Stimulated activated naive CD8-positive, alpha-beta T cell treated with anti-CD3 and anti-CD28 coated beads, Interleukin-15, amount 100 ng/mL, for 72 hours (primary cell): ENCODE results near the gene ARHGEF38.

Experiments
- ATAC-seq: fragments of 150-1000 bp; cut with Tn5 transposase; 2 replicates; pipeline ENCODE4 v1.10.0; 2021; ENCODE audit warnings: mild to moderate bottlenecking, moderate library complexity
- DNase-seq, 2 donors: peaks; one replicate each; pipeline ENCODE4 v3.0.0; 2021 to 2022
- H3K27ac Mint-ChIP-seq, 2 donors: one replicate each; pipeline ENCODE4 v1.8.0; 2022; ENCODE audit warnings: mild to moderate bottlenecking in 2 of 2, mixed read lengths in 2 of 2, moderate library complexity in 2 of 2
- H3K27me3 Mint-ChIP-seq: one replicate; pipeline ENCODE4 v1.8.0; 2022; ENCODE audit warnings: mixed read lengths
- H3K4me1 Mint-ChIP-seq: one replicate; pipeline ENCODE4 v1.8.0; 2022; ENCODE audit warnings: mild to moderate bottlenecking, mixed read lengths
- H3K4me3 Mint-ChIP-seq, 2 donors: one replicate each; pipeline ENCODE4 v1.8.0; 2022; ENCODE audit warnings: mild to moderate bottlenecking in 2 of 2, mixed read lengths in 2 of 2, moderate library complexity in 1 of 2
- H3K9me3 Mint-ChIP-seq, 2 donors: one replicate each; pipeline ENCODE4 v1.8.0; 2022; ENCODE audit warnings: mixed read lengths in 2 of 2

Gene ARHGEF38

GRCh38 chr4:105544520-105545286 is 7.7 kb upstream of the ARHGEF38 start:
- no peak for DNase-seq
- Mint-ChIP-seq H3K27ac (no peak overlapping the region), H3K4me1 (no peaks in the 10 kb centered on the region), H3K27me3 (peaks cover 20% of the 10 kb centered on the region), H3K9me3 (no peaks in the 10 kb centered on the region), H3K4me3 (no peak overlapping the region)
- ATAC-seq: no peak

- H3K9me3 Mint-ChIP-seq: no peaks in the 10 kb centered on the region
- no peaks in the 10 kb centered on the region for H3K4me1 Mint-ChIP-seq
- DNase-seq (no peak), ATAC-seq (no peak)
- H3K27me3 Mint-ChIP-seq: peaks cover 20% of the 10 kb centered on the region
- no peak overlapping the region for H3K4me3 Mint-ChIP-seq
- H3K27ac Mint-ChIP-seq: no peak overlapping the region
Observed at GRCh38 chr4:105546086-105546485, 6.3 kb upstream of the ARHGEF38 start.

GRCh38 chr4:105547769-105548168 is 4.7 kb upstream of the ARHGEF38 start:
- ATAC-seq (no peak), DNase-seq (no peak)
- peaks cover 8% of the 10 kb centered on the region for H3K27me3 Mint-ChIP-seq
- no peaks in the 10 kb centered on the region for H3K9me3 Mint-ChIP-seq
- H3K4me3 Mint-ChIP-seq: no peak overlapping the region
- no peak overlapping the region for H3K27ac Mint-ChIP-seq
- no peaks in the 10 kb centered on the region for H3K4me1 Mint-ChIP-seq

GRCh38 chr4:105548483-105548882 is 3.9 kb upstream of the ARHGEF38 start:
- no peaks in the 10 kb centered on the region for H3K4me1 Mint-ChIP-seq
- no peak overlapping the region for H3K4me3 Mint-ChIP-seq
- no peak for ATAC-seq
- H3K27me3 Mint-ChIP-seq: peaks cover 8% of the 10 kb centered on the region
- no peak overlapping the region for H3K27ac Mint-ChIP-seq
- DNase-seq: no peak
- no peaks in the 10 kb centered on the region for H3K9me3 Mint-ChIP-seq

- Mint-ChIP-seq H3K4me3 (no peak overlapping the region), H3K27me3 (peaks cover 8% of the 10 kb centered on the region), H3K9me3 (no peaks in the 10 kb centered on the region), H3K27ac (no peak overlapping the region), H3K4me1 (no peaks in the 10 kb centered on the region)
- DNase-seq: no peak
- ATAC-seq: no peak
Observed at GRCh38 chr4:105550641-105551040, 1.8 kb upstream of the ARHGEF38 start.

- Mint-ChIP-seq H3K4me1 (no peaks in the 10 kb centered on the region), H3K9me3 (no peaks in the 10 kb centered on the region), H3K27ac (no peak overlapping the region), H3K4me3 (no peak overlapping the region), H3K27me3 (no peaks in the 10 kb centered on the region)
- DNase-seq (no peak), ATAC-seq (no peak)
Observed at GRCh38 chr4:105555409-105555808, 3.0 kb downstream of the ARHGEF38 start.

GRCh38 chr4:105556206-105556605 is 3.8 kb downstream of the ARHGEF38 start:
- H3K4me1 Mint-ChIP-seq: no peaks in the 10 kb centered on the region
- no peak overlapping the region for H3K4me3 Mint-ChIP-seq
- DNase-seq (no peak), ATAC-seq (no peak)
- H3K27ac Mint-ChIP-seq: no peak overlapping the region
- peaks cover under 1% of the 10 kb centered on the region for H3K27me3 Mint-ChIP-seq
- H3K9me3 Mint-ChIP-seq: no peaks in the 10 kb centered on the region

GRCh38 chr4:105558277-105558676 is 5.9 kb downstream of the ARHGEF38 start:
- peaks cover 15% of the 10 kb centered on the region for H3K27me3 Mint-ChIP-seq
- no peak for DNase-seq
- no peaks in the 10 kb centered on the region for H3K4me1 Mint-ChIP-seq
- no peak overlapping the region for H3K27ac Mint-ChIP-seq
- no peak for ATAC-seq
- no peaks in the 10 kb centered on the region for H3K9me3 Mint-ChIP-seq
- no peak overlapping the region for H3K4me3 Mint-ChIP-seq

GRCh38 chr4:105560421-105560848 is 8.0 kb downstream of the ARHGEF38 start:
- Mint-ChIP-seq H3K27me3 (peaks cover 15% of the 10 kb centered on the region), H3K9me3 (no peaks in the 10 kb centered on the region), H3K4me3 (no peak overlapping the region), H3K27ac (no peak overlapping the region), H3K4me1 (no peaks in the 10 kb centered on the region)
- ATAC-seq: no peak
- DNase-seq: no peak

- no peak for DNase-seq
- Mint-ChIP-seq H3K4me3 (no peak overlapping the region), H3K27me3 (peaks cover 15% of the 10 kb centered on the region), H3K4me1 (no peaks in the 10 kb centered on the region), H3K27ac (no peak overlapping the region), H3K9me3 (no peaks in the 10 kb centered on the region)
- no peak for ATAC-seq
Observed at GRCh38 chr4:105563352-105563751, 10.9 kb downstream of the ARHGEF38 start.

GRCh38 chr4:105568584-105568983 is 16.2 kb downstream of the ARHGEF38 start:
- H3K27me3 Mint-ChIP-seq: no peaks in the 10 kb centered on the region

GRCh38 chr4:105569057-105569865 is 16.8 kb downstream of the ARHGEF38 start:
- H3K9me3 Mint-ChIP-seq: no peaks in the 10 kb centered on the region
- ATAC-seq (no peak), DNase-seq (no peak)

More at GRCh38 chr4:105568584-105568983, 16.2 kb downstream of the ARHGEF38 start:
- Mint-ChIP-seq H3K4me3 (no peak overlapping the region), H3K9me3 (no peaks in the 10 kb centered on the region), H3K4me1 (no peaks in the 10 kb centered on the region), H3K27ac (no peak overlapping the region)
- DNase-seq: no peak
- no peak for ATAC-seq

GRCh38 chr4:105569866-105570236 is 17.4 kb downstream of the ARHGEF38 start:
- DNase-seq (no peak), ATAC-seq (no peak)
- Mint-ChIP-seq H3K27me3 (no peaks in the 10 kb centered on the region), H3K9me3 (no peaks in the 10 kb centered on the region), H3K4me3 (no peak overlapping the region), H3K4me1 (no peaks in the 10 kb centered on the region), H3K27ac (no peak overlapping the region)

More at GRCh38 chr4:105569057-105569865, 16.8 kb downstream of the ARHGEF38 start:
- Mint-ChIP-seq H3K4me3 (no peak overlapping the region), H3K4me1 (no peaks in the 10 kb centered on the region), H3K27me3 (no peaks in the 10 kb centered on the region), H3K27ac (no peak overlapping the region)

- peaks cover 11% of the 10 kb centered on the region for H3K27me3 Mint-ChIP-seq
- no peak overlapping the region for H3K27ac Mint-ChIP-seq
- DNase-seq (no peak), ATAC-seq (no peak)
- no peaks in the 10 kb centered on the region for H3K9me3 Mint-ChIP-seq
- H3K4me1 Mint-ChIP-seq: no peaks in the 10 kb centered on the region
- no peak overlapping the region for H3K4me3 Mint-ChIP-seq
Observed at GRCh38 chr4:105572296-105572695, 19.9 kb downstream of the ARHGEF38 start.

GRCh38 chr4:105586638-105587328 is 34.4 kb downstream of the ARHGEF38 start:
- H3K4me1 Mint-ChIP-seq: no peaks in the 10 kb centered on the region
- no peak for DNase-seq
- H3K4me3 Mint-ChIP-seq: no peak overlapping the region
- H3K27ac Mint-ChIP-seq: no peak overlapping the region
- no peak for ATAC-seq
- peaks cover 31% of the 10 kb centered on the region for H3K27me3 Mint-ChIP-seq
- no peaks in the 10 kb centered on the region for H3K9me3 Mint-ChIP-seq

- H3K4me1 Mint-ChIP-seq: no peaks in the 10 kb centered on the region
- ATAC-seq: no peak
- no peak overlapping the region for H3K27ac Mint-ChIP-seq
Observed at GRCh38 chr4:105587841-105588240, 35.4 kb downstream of the ARHGEF38 start.

More at GRCh38 chr4:105587841-105588240, 35.4 kb downstream of the ARHGEF38 start:
- Mint-ChIP-seq H3K27me3 (peaks cover 42% of the 10 kb centered on the region), H3K4me3 (no peak overlapping the region), H3K9me3 (no peaks in the 10 kb centered on the region)
- no peak for DNase-seq
